ENCODE measurements around the gene AP4B1. TPM values are rescaled to one million over a fixed set of nuclear protein-coding genes. Genes with fewer than 3 reads are reported as not detected.

Gene AP4B1
- polyA plus RNA-seq, 4 donors: 12.4 to 33.8 (median 15.0) TPM

DNA sequence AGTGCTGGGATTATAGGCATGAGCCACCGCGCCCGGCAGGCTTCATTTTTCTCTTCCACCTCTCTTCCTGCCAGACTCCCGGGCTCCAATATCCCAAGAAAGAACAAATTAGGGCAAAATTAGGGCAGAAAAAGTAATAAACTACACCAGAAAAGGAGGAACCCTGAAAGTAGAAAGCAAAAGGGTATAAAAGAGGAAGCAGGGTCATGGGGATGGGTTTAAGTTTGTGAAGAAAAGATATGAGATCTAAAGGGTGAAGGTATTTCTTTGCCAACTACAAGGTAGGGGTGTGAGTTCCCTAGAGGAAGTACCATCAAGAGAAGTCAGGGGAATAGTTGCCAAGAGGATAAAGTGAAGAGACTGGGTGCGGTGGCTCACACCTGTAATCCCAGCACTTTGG lies 43.0 kb downstream of the AP4B1 start:
- Histone ChIP-seq H3K27me3 (ENCODE audit: control insufficient read depth in 3 of 3, insufficient read depth in 3 of 3, low read length in 3 of 3) (no peaks in the 10 kb centered on the region), H3K36me3 (ENCODE audit: control insufficient read depth in 3 of 3, insufficient read depth in 2 of 3, low read depth in 1 of 3, low read length in 3 of 3) (peaks cover 0 to 5% (median 4%) of the 10 kb centered on the region in 3 donors), H3K27ac (ENCODE audit: low read depth in 1 of 3, low read length in 2 of 3) (no peak overlapping the region), H3K9me3 (ENCODE audit: control insufficient read depth in 2 of 2, insufficient read depth in 1 of 2, low read depth in 1 of 2, low read length in 1 of 2) (no peaks in the 10 kb centered on the region), H3K4me3 (ENCODE audit: low read depth in 1 of 3, low read length in 3 of 3) (no peak overlapping the region), H3K4me1 (ENCODE audit: control insufficient read depth in 3 of 3, insufficient read depth in 2 of 3, low read depth in 1 of 3, low read length in 2 of 3) (peaks cover 0 to 5% (median 0%) of the 10 kb centered on the region in 3 donors)
- FAIRE-seq (no peak), DNase-seq (no peak)
- 89 to 93% (median 90%) methylated on average over 5 of the region's 5 CpGs for WGBS, 3 donors

DNA sequence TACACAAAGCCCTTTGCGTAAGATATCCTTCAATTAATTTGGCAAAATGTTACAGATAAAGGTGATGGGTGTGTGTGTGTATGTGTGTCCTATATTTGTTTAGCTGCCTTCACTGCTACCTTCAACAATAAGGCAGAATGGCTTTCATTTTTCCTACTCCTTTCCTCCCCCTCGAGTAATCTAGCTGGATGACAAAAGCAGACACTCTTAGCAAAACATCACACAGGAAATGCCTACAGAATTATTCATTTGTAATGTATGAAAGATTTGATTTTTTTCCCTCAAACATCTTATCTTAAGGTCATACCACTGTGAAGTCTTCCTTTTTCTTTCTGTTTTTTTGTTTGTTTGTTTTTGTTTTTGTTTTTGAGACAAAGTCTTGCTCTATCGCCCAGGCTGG lies 43.7 kb downstream of the AP4B1 start:
- no peak for FAIRE-seq
- Histone ChIP-seq H3K4me1 (ENCODE audit: control insufficient read depth in 3 of 3, insufficient read depth in 2 of 3, low read depth in 1 of 3, low read length in 2 of 3) (peaks cover 0 to 5% (median 0%) of the 10 kb centered on the region in 3 donors), H3K4me3 (ENCODE audit: low read depth in 1 of 3, low read length in 3 of 3) (no peak overlapping the region), H3K9me3 (ENCODE audit: control insufficient read depth in 2 of 2, insufficient read depth in 1 of 2, low read depth in 1 of 2, low read length in 1 of 2) (no peaks in the 10 kb centered on the region), H3K27ac (ENCODE audit: low read depth in 1 of 3, low read length in 2 of 3) (peak overlapping the region in 1 of 3 donors; percentile 41), H3K36me3 (ENCODE audit: control insufficient read depth in 3 of 3, insufficient read depth in 2 of 3, low read depth in 1 of 3, low read length in 3 of 3) (peaks cover 0 to 7% (median 4%) of the 10 kb centered on the region in 3 donors), H3K27me3 (ENCODE audit: control insufficient read depth in 3 of 3, insufficient read depth in 3 of 3, low read length in 3 of 3) (no peaks in the 10 kb centered on the region)
- DNase-seq: no peak
- 59 to 69% (median 66%) methylated on average over 3 of the region's 3 CpGs for WGBS, 3 donors

DNA sequence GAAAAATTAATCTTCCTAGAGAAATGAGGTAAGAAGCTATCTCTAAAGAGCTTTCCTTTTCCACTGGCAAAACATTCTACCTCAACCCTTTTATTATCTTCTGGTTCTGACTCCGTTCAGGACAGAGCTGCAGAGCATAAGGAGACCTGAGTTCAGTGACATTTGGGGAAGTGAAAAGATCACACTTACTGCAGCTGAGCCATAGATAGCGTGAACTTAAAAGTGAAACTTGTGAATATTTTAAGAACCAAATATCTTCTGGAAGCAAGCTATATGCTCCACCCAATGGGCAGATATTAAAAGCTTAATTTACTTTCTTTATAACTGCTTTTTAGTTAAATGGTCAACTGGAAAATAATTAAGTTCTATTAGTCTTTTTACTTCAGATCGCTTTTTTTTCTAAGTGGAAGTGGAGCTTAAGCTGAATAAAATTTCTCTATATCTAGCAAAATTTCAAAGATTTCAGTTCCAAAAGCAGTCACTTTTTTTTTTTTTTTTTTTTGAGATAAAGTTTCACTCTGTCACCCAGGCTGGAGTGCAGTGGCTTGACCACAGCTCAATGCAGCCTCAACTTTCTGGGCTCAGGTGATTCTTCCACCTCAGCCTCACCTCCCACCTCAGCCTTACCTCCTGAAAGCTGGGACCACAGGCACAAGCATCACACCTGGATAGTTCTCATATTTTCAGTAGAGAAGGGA lies 45.0 kb downstream of the AP4B1 start:
- peaks cover 0 to 7% (median 4%) of the 10 kb centered on the region in 3 donors for H3K36me3 ChIP-seq (ENCODE audit: control insufficient read depth in 3 of 3, insufficient read depth in 2 of 3, low read depth in 1 of 3, low read length in 3 of 3)
- no peaks in the 10 kb centered on the region for H3K9me3 ChIP-seq (ENCODE audit: control insufficient read depth in 2 of 2, insufficient read depth in 1 of 2, low read depth in 1 of 2, low read length in 1 of 2)
- H3K4me3 ChIP-seq (ENCODE audit: low read depth in 1 of 3, low read length in 3 of 3): no peak overlapping the region
- H3K4me1 ChIP-seq (ENCODE audit: control insufficient read depth in 3 of 3, insufficient read depth in 2 of 3, low read depth in 1 of 3, low read length in 2 of 3): peaks cover 0 to 5% (median 0%) of the 10 kb centered on the region in 3 donors
- DNase-seq (no peak), FAIRE-seq (no peak)
- H3K27me3 ChIP-seq (ENCODE audit: control insufficient read depth in 3 of 3, insufficient read depth in 3 of 3, low read length in 3 of 3): no peaks in the 10 kb centered on the region
- WGBS, 3 donors: 37 to 49% (median 45%) methylated on average over 3 of the region's 3 CpGs
- no peak overlapping the region for H3K27ac ChIP-seq (ENCODE audit: low read depth in 1 of 3, low read length in 2 of 3)

DNA sequence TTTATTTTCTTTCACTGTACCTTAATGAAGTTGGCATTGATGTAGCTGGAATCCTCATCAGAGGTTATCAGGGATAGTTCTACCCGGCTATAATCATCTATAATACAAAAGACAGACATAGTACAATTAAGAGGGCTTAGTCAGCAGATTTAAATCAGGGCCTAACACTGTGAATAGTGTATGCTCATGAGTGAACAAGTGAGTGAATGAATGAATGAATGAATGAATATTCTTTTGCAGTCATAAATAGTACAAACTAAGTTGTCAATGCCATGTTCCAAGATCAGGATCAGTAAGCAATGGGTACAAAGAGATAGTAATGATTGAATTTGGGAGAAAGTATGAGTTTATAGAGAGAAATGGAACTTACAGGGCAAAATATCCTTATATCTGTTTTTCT lies 45.6 kb downstream of the AP4B1 start:
- H3K36me3 ChIP-seq (ENCODE audit: control insufficient read depth in 3 of 3, insufficient read depth in 2 of 3, low read depth in 1 of 3, low read length in 3 of 3): peaks cover 0 to 7% (median 4%) of the 10 kb centered on the region in 3 donors
- DNase-seq (no peak), FAIRE-seq (no peak)
- H3K9me3 ChIP-seq (ENCODE audit: control insufficient read depth in 2 of 2, insufficient read depth in 1 of 2, low read depth in 1 of 2, low read length in 1 of 2): no peaks in the 10 kb centered on the region
- H3K27ac ChIP-seq (ENCODE audit: low read depth in 1 of 3, low read length in 2 of 3): no peak overlapping the region
- H3K4me1 ChIP-seq (ENCODE audit: control insufficient read depth in 3 of 3, insufficient read depth in 2 of 3, low read depth in 1 of 3, low read length in 2 of 3): peaks cover 0 to 5% (median 0%) of the 10 kb centered on the region in 3 donors
- WGBS, 3 donors: 42 to 73% (median 60%) methylated on average over 1 of the region's 1 CpG
- no peak overlapping the region for H3K4me3 ChIP-seq (ENCODE audit: low read depth in 1 of 3, low read length in 3 of 3)
- no peaks in the 10 kb centered on the region for H3K27me3 ChIP-seq (ENCODE audit: control insufficient read depth in 3 of 3, insufficient read depth in 3 of 3, low read length in 3 of 3)

DNA sequence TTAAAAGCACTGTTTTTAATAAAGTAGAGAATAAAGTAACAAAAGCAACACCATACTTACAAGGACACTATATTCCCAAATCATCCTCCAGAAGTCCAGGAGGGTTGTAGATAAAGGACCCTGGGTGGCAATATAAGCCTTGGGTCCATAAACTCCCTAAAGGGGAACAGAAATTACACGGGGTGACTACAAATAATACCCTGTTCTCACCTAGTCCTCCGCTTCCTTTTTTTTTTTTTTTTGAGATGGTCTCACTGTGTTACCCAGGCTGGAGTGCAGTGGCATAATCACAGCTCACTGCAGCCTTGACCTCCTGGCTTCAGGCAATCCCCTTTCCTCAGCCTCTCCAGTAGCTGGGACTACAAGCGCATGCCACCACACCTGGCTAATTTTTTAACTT lies 46.2 kb downstream of the AP4B1 start:
- DNase-seq (no peak), FAIRE-seq (no peak)
- Histone ChIP-seq H3K27ac (ENCODE audit: low read depth in 1 of 3, low read length in 2 of 3) (no peak overlapping the region), H3K36me3 (ENCODE audit: control insufficient read depth in 3 of 3, insufficient read depth in 2 of 3, low read depth in 1 of 3, low read length in 3 of 3) (peaks cover 0 to 7% (median 4%) of the 10 kb centered on the region in 3 donors), H3K9me3 (ENCODE audit: control insufficient read depth in 2 of 2, insufficient read depth in 1 of 2, low read depth in 1 of 2, low read length in 1 of 2) (no peaks in the 10 kb centered on the region), H3K4me1 (ENCODE audit: control insufficient read depth in 3 of 3, insufficient read depth in 2 of 3, low read depth in 1 of 3, low read length in 2 of 3) (peaks cover 0 to 5% (median 0%) of the 10 kb centered on the region in 3 donors), H3K27me3 (ENCODE audit: control insufficient read depth in 3 of 3, insufficient read depth in 3 of 3, low read length in 3 of 3) (no peaks in the 10 kb centered on the region), H3K4me3 (ENCODE audit: low read depth in 1 of 3, low read length in 3 of 3) (no peak overlapping the region)
- WGBS, 3 donors: 75 to 87% (median 81%) methylated on average over 3 of the region's 3 CpGs

DNA sequence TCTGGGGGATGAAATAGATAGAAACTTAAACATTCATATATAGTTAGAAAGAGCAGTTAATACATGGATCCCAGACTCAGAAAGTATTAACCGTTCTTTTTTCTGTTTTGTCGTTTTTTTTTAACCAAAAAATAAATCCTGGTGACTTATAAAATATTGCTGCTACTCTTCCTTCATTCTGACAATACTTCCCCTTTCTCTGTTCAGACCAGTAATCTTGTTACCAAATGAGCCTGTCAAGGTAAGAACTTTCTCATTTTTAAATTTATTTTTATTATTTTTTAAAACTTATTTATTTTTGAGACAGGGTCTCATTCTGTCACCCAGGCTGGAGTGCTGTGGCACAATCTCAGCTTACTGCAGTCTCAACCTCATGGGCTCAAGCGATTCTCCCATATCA lies 46.8 kb downstream of the AP4B1 start:
- DNase-seq (no peak), FAIRE-seq (no peak)
- peaks cover 0 to 5% (median 0%) of the 10 kb centered on the region in 3 donors for H3K4me1 ChIP-seq (ENCODE audit: control insufficient read depth in 3 of 3, insufficient read depth in 2 of 3, low read depth in 1 of 3, low read length in 2 of 3)
- peaks cover 0 to 7% (median 4%) of the 10 kb centered on the region in 3 donors for H3K36me3 ChIP-seq (ENCODE audit: control insufficient read depth in 3 of 3, insufficient read depth in 2 of 3, low read depth in 1 of 3, low read length in 3 of 3)
- H3K9me3 ChIP-seq (ENCODE audit: control insufficient read depth in 2 of 2, insufficient read depth in 1 of 2, low read depth in 1 of 2, low read length in 1 of 2): no peaks in the 10 kb centered on the region
- 73 to 91% (median 76%) methylated on average over 3 of the region's 3 CpGs for WGBS, 3 donors
- no peaks in the 10 kb centered on the region for H3K27me3 ChIP-seq (ENCODE audit: control insufficient read depth in 3 of 3, insufficient read depth in 3 of 3, low read length in 3 of 3)
- no peak overlapping the region for H3K27ac ChIP-seq (ENCODE audit: low read depth in 1 of 3, low read length in 2 of 3)
- no peak overlapping the region for H3K4me3 ChIP-seq (ENCODE audit: low read depth in 1 of 3, low read length in 3 of 3)

DNA sequence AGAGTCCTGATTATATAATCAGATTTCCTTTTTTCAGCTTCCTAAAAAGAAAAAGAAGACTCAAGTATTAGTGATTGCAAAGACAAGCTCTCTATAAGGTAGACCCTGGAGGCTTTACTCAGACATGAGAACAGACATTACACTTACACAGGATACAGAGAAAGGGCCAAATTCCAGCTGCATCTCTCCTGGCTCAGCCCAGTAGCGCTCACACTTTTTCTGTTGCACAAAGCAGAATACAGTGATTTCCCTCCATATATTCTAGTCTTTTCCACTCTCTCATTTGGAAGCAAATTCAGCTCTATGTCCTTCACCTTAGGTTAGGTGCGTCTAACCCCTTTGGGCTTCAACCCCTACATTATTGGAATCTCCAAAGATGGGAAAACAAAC lies 48.2 kb downstream of the AP4B1 start:
- Histone ChIP-seq H3K27me3 (ENCODE audit: control insufficient read depth in 3 of 3, insufficient read depth in 3 of 3, low read length in 3 of 3) (no peaks in the 10 kb centered on the region), H3K36me3 (ENCODE audit: control insufficient read depth in 3 of 3, insufficient read depth in 2 of 3, low read depth in 1 of 3, low read length in 3 of 3) (peaks cover 0 to 7% (median 4%) of the 10 kb centered on the region in 3 donors), H3K9me3 (ENCODE audit: control insufficient read depth in 2 of 2, insufficient read depth in 1 of 2, low read depth in 1 of 2, low read length in 1 of 2) (no peaks in the 10 kb centered on the region), H3K4me3 (ENCODE audit: low read depth in 1 of 3, low read length in 3 of 3) (no peak overlapping the region), H3K27ac (ENCODE audit: low read depth in 1 of 3, low read length in 2 of 3) (no peak overlapping the region), H3K4me1 (ENCODE audit: control insufficient read depth in 3 of 3, insufficient read depth in 2 of 3, low read depth in 1 of 3, low read length in 2 of 3) (peaks cover 0 to 5% (median 0%) of the 10 kb centered on the region in 3 donors)
- DNase-seq: no peak
- FAIRE-seq: no peak
- 92 to 100% (median 98%) methylated on average over 2 of the region's 2 CpGs for WGBS, 3 donors

DNA sequence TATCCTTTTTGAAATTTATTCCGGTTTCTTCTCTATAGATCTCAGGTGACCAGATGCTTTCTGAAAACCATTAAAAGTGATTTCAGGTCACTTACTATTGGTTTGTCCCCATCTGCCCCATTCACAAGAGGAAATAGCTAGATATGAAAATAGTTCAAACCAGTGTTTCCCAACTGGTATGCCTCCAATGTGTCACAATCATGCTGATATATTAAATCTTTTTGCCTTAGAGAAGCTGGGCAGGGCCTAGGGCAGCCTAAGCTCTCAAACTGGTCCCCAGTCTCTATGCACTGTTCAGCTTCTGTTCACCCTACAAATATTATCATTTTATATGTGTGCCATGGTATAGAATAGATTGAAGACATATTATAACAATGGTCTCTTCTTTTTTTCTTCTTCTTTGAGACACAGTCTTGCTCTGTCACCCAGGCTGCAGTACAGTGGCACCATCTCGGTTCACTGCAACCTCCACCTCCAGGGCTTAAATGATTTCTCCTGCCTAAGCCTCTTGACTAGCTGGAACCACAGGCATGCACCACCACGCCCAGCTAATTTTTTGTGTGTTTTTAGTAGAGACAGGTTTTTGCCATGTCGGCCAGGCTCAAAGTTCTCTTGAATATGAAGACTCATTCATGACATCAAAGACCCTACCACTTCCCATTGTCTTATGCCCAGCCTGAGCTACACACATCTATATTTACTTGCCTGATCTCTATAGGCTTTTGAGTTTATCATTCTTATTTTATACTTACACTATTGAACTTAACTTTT lies 48.8 kb downstream of the AP4B1 start:
- H3K27ac ChIP-seq (ENCODE audit: low read depth in 1 of 3, low read length in 2 of 3): no peak overlapping the region
- H3K27me3 ChIP-seq (ENCODE audit: control insufficient read depth in 3 of 3, insufficient read depth in 3 of 3, low read length in 3 of 3): no peaks in the 10 kb centered on the region
- H3K36me3 ChIP-seq (ENCODE audit: control insufficient read depth in 3 of 3, insufficient read depth in 2 of 3, low read depth in 1 of 3, low read length in 3 of 3): peaks cover 0 to 7% (median 4%) of the 10 kb centered on the region in 3 donors
- FAIRE-seq (no peak), DNase-seq (no peak)
- H3K4me3 ChIP-seq (ENCODE audit: low read depth in 1 of 3, low read length in 3 of 3): no peak overlapping the region
- H3K9me3 ChIP-seq (ENCODE audit: control insufficient read depth in 2 of 2, insufficient read depth in 1 of 2, low read depth in 1 of 2, low read length in 1 of 2): no peaks in the 10 kb centered on the region
- WGBS, 3 donors: 90 to 94% (median 90%) methylated on average over 4 of the region's 4 CpGs
- peaks cover 0 to 4% (median 0%) of the 10 kb centered on the region in 3 donors for H3K4me1 ChIP-seq (ENCODE audit: control insufficient read depth in 3 of 3, insufficient read depth in 2 of 3, low read depth in 1 of 3, low read length in 2 of 3)
